ENCODE measurements around the gene ZER1.

Gene ZER1

GRCh38 chr9:128809831-128810230, 38.1 kb upstream of the ZER1 start:
- no peak overlapping the region for H2AFZ ChIP-seq (ENCODE audit: low read depth, low read length, severe bottlenecking)
- H3K36me3 ChIP-seq (ENCODE audit: low read length) = no peaks in the 10 kb centered on the region
- no peak overlapping the region for H3K4me2 ChIP-seq (ENCODE audit: low read depth, low read length, poor library complexity, severe bottlenecking)
- H3K27me3 ChIP-seq (ENCODE audit: low read length) = no peaks in the 10 kb centered on the region
- H3K27ac ChIP-seq (ENCODE audit: low read depth, low read length) = no peak overlapping the region
- no peaks in the 10 kb centered on the region for H4K20me1 ChIP-seq (ENCODE audit: low read depth, low read length)
- H3F3A ChIP-seq (ENCODE audit: insufficient read depth) = peaks cover 6% of the 10 kb centered on the region; the same call in 1 of the 2 replicates
- H3K4me3 ChIP-seq (ENCODE audit: insufficient read depth, low read length, poor library complexity, severe bottlenecking) = no peak overlapping the region
- no peak overlapping the region for H3K9ac ChIP-seq (ENCODE audit: low read length)
- TF ChIP-seq EZH2phosphoT487 (conservative IDR thresholded peaks at IDR 0.05; ENCODE audit: low read length) (no peak), CTCF (IDR thresholded peaks at IDR 0.05; ENCODE audit: insufficient read depth, low read length, poor library complexity, severe bottlenecking) (no peak)
- H3K9me2 ChIP-seq (replicated peaks; ENCODE audit: insufficient read depth, low read length) = no peaks in the 10 kb centered on the region
- H3K79me2 ChIP-seq (ENCODE audit: insufficient read depth, low read length) = no peaks in the 10 kb centered on the region
- no peaks in the 10 kb centered on the region for H3K9me3 ChIP-seq (ENCODE audit: insufficient read depth, low read length)

DNA sequence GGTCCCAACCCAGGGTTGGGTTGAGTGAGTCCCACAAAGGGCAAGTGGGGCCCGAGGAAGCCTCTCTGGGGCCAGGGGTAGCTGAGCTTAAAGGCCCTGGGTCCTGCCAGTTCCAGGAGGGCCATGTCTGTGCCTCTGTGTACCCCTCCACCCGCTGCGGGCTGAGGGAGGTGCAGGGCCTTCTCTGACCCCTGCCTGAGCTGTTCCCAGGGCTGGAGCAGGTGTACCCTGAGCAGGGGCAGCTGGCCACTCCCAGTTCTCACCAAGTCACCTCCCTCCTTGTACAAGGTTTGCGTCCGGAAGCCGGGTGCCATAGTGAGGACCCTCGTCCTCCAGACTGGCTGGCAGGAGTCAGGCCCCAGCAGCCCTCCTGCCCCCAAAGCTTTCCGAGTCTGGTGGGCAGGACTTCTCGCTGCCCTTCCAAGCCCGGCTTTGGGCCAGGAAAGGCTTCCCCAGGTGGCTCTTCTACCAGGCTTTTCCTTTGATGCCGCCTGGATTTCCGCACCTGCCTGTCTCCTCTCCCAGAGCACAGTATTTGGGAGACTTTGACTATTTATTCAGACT, 37.4 kb upstream of the ZER1 start:
- no peaks in the 10 kb centered on the region for H4K20me1 ChIP-seq (ENCODE audit: low read depth, low read length)
- H3K36me3 ChIP-seq (ENCODE audit: low read length) = no peaks in the 10 kb centered on the region
- H3K4me2 ChIP-seq (ENCODE audit: low read depth, low read length, poor library complexity, severe bottlenecking) = no peak overlapping the region
- H3K9me2 ChIP-seq (replicated peaks; ENCODE audit: insufficient read depth, low read length) = no peaks in the 10 kb centered on the region
- peaks cover 6% of the 10 kb centered on the region; the same call in 1 of the 2 replicates for H3F3A ChIP-seq (ENCODE audit: insufficient read depth)
- no peak for TF ChIP-seq EZH2phosphoT487 (conservative IDR thresholded peaks at IDR 0.05; ENCODE audit: low read length)
- no peak for TF ChIP-seq CTCF (IDR thresholded peaks at IDR 0.05; ENCODE audit: insufficient read depth, low read length, poor library complexity, severe bottlenecking)
- no peaks in the 10 kb centered on the region for H3K79me2 ChIP-seq (ENCODE audit: insufficient read depth, low read length)
- H3K9ac ChIP-seq (ENCODE audit: low read length) = no peak overlapping the region
- no peaks in the 10 kb centered on the region for H3K9me3 ChIP-seq (ENCODE audit: insufficient read depth, low read length)
- H3K27ac ChIP-seq (ENCODE audit: low read depth, low read length) = no peak overlapping the region
- H3K4me3 ChIP-seq (ENCODE audit: insufficient read depth, low read length, poor library complexity, severe bottlenecking) = no peak overlapping the region
- H2AFZ ChIP-seq (ENCODE audit: low read depth, low read length, severe bottlenecking) = no peak overlapping the region
- no peaks in the 10 kb centered on the region for H3K27me3 ChIP-seq (ENCODE audit: low read length)

DNA sequence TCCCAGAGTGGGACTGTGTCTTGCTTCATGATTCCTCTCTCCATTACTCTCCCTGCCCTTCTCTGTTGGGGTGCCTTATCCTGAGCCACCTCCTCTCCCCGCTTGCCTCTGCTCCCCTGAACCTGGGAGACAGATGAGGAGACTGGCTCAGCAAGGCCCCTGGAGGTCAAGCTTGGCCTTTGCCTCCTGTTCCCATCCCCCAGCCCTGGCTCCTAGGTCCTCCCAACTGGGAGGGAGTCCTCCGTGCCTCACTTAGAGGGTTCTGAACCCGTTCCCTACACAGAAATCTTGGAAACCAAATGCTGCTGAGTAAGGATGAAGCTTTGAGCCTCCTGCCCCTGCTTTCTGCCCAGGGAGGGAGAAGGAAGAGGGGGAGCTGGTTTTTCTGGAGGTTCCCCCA, 36.8 kb upstream of the ZER1 start:
- H3K27me3 ChIP-seq (ENCODE audit: low read length) = no peaks in the 10 kb centered on the region

More for the DNA sequence above, 36.8 kb upstream of the ZER1 start:
- TF ChIP-seq EZH2phosphoT487 (conservative IDR thresholded peaks at IDR 0.05; ENCODE audit: low read length) (no peak), CTCF (IDR thresholded peaks at IDR 0.05; ENCODE audit: insufficient read depth, low read length, poor library complexity, severe bottlenecking) (no peak)
- H3K4me2 ChIP-seq (ENCODE audit: low read depth, low read length, poor library complexity, severe bottlenecking) = no peak overlapping the region
- no peaks in the 10 kb centered on the region for H3K36me3 ChIP-seq (ENCODE audit: low read length)
- H3F3A ChIP-seq (ENCODE audit: insufficient read depth) = peaks cover 6% of the 10 kb centered on the region; the same call in 1 of the 2 replicates
- no peak overlapping the region for H3K9ac ChIP-seq (ENCODE audit: low read length)
- no peak overlapping the region for H3K27ac ChIP-seq (ENCODE audit: low read depth, low read length)
- no peaks in the 10 kb centered on the region for H3K79me2 ChIP-seq (ENCODE audit: insufficient read depth, low read length)
- H3K4me3 ChIP-seq (ENCODE audit: insufficient read depth, low read length, poor library complexity, severe bottlenecking) = no peak overlapping the region
- H3K9me3 ChIP-seq (ENCODE audit: insufficient read depth, low read length) = no peaks in the 10 kb centered on the region
- no peak overlapping the region for H2AFZ ChIP-seq (ENCODE audit: low read depth, low read length, severe bottlenecking)
- no peaks in the 10 kb centered on the region for H4K20me1 ChIP-seq (ENCODE audit: low read depth, low read length)
- H3K9me2 ChIP-seq (replicated peaks; ENCODE audit: insufficient read depth, low read length) = no peaks in the 10 kb centered on the region

Measured in SU-DHL-6 (cell line).